Effector CD8-positive, alpha-beta T cell (primary cell): ENCODE data around the gene F10.

Experiments
- DNase-seq: peaks from one replicate; lab custom pipeline; 2025; lab: John Stamatoyannopoulos, UW

The F10 gene

GRCh38 chr13:113117335-113117872 lies 5.2 kb upstream of the F10 start:
- DNase-seq: no peak

- no peak for DNase-seq
Measured at GRCh38 chr13:113117911-113118260, 4.7 kb upstream of the F10 start.

DNA sequence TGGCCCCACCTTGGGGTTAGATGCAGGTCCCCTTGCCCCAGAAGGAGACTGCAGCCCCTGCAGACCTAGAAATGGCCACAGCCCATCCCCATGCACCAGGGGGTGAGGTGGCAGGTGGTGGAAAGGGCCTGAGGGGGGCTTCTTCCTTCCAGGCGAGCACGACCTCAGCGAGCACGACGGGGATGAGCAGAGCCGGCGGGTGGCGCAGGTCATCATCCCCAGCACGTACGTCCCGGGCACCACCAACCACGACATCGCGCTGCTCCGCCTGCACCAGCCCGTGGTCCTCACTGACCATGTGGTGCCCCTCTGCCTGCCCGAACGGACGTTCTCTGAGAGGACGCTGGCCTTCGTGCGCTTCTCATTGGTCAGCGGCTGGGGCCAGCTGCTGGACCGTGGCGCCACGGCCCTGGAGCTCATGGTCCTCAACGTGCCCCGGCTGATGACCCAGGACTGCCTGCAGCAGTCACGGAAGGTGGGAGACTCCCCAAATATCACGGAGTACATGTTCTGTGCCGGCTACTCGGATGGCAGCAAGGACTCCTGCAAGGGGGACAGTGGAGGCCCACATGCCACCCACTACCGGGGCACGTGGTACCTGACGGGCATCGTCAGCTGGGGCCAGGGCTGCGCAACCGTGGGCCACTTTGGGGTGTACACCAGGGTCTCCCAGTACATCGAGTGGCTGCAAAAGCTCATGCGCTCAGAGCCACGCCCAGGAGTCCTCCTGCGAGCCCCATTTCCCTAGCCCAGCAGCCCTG lies 4.2 kb upstream of the F10 start:
- DNase-seq: no peak

- DNase-seq: no peak
Measured at GRCh38 chr13:113119166-113119821, 3.3 kb upstream of the F10 start.

DNA sequence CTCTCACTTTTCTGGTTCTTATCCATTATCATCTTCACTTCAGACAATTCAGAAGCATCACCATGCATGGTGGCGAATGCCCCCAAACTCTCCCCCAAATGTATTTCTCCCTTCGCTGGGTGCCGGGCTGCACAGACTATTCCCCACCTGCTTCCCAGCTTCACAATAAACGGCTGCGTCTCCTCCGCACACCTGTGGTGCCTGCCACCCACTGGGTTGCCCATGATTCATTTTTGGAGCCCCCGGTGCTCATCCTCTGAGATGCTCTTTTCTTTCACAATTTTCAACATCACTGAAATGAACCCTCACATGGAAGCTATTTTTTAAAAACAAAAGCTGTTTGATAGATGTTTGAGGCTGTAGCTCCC lies 2.8 kb upstream of the F10 start:
- no peak for DNase-seq

- no peak for DNase-seq
Measured at GRCh38 chr13:113120300-113121182, 2.1 kb upstream of the F10 start.

DNA sequence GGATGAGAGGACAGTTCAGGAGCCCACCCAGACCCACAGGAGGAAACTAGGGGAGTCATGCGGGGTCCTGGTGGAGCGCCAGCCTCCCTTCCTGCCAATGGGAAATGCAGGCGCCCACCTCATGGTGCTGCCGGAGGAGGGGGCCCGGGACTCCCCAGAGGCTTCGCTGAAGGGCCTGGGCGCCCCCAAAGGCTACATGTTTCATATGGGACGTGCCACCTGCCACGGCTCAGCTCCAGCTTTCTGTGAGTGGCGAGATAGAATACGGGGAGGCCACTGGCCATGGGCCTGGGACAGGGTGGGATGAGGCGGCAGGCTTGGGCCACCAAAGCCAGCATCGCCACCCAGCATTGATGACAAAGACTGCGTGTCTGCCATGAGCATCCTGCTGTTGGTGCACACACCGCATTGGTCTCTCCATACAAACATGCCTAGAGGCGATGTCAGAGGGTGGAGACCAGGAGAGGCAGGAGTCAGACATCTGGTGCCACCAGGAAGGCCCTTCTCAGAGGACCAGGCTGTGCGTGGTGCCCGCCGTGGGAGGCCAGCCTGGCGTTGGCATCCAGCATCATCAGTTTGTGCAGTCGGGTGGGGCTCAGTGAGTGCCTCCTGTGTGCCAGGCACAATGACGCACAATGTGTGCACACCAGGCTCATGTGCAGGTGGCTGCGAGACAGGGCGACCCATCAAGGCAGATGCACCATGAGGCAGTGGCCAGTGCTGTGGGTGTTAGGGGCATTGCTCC lies 1.2 kb upstream of the F10 start:
- no peak for DNase-seq

DNA sequence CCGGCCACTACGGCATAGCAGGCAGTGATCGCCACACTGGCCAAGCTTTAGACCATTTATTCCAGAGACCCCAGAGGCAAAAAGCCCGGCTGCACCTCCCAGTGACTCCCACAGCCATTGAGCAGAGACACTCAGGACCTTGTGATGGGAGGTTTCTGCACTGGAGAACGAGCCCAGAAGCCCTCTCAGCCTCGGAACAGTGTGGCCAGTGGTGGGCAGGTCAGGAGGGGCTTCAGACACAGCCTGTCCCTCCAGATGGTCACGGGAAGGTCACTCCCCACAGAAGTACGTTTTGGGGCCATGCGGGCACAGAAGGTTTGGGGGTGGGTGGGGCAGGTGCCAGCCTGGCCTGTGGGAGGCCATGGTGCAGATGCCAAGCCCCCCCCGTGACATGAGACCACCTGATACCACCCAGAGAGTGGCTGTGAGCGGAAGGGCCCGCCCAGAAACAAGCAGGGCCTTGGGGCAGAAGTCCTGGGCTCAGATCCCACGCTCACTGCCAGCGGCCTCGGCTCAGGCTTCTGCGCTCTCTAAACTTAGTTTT lies 599 bp upstream of the F10 start:
- no peak for DNase-seq

DNA sequence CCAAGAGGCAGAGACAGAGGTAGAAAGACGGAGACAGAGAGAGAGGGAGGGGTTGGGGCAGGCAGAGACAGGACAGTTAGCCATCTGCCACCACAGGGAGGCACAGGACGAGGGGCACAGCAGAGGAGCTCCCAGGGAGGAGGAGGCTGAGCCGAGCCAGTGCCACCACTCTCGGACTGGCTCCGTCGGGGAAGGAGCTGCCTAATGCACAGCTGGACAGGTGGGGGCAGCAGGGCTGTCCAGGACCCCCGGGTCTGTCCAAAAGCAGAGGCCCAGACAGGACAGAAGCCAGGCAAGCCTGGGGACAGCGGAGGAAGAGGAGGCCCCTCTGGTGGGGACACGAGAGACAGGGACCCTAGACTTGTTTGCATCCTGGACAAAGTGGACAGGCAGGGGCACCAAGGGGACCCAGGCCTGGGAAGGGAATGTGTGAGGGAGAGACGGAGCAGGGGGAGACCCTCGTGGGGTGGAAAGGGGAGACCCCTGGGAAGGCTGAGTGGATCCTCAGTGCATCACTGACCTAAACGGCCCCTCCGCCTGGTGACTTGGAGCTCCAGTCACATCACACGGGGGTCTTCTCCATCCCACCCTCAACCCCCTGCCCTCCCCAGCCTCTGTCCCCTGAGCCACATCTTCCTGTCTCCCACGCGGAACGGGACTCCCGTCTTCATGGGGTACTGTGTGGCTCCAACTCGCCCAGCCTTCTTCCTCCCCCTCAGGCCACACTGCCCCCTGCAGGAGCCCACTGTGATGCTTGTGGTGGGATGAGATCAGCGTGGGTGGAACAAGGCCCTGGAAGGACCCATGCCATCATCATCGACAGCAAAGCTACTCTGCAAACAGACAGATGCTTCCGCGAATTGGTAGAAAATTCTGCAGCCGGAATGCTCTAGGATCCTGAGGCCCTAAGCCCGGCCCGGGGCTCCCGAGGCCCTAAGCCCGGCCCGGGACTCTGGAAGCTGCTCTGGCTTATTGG lies 915 bp downstream of the F10 start:
- no peak for DNase-seq

- DNase-seq: no peak
Measured at GRCh38 chr13:113124211-113124970, 1.8 kb downstream of the F10 start.

- DNase-seq: no peak
Measured at GRCh38 chr13:113125506-113126264, 3.1 kb downstream of the F10 start.

- no peak for DNase-seq
Measured at GRCh38 chr13:113126265-113127150, 3.9 kb downstream of the F10 start.

- DNase-seq: no peak
Measured at GRCh38 chr13:113129480-113129879, 6.9 kb downstream of the F10 start.

DNA sequence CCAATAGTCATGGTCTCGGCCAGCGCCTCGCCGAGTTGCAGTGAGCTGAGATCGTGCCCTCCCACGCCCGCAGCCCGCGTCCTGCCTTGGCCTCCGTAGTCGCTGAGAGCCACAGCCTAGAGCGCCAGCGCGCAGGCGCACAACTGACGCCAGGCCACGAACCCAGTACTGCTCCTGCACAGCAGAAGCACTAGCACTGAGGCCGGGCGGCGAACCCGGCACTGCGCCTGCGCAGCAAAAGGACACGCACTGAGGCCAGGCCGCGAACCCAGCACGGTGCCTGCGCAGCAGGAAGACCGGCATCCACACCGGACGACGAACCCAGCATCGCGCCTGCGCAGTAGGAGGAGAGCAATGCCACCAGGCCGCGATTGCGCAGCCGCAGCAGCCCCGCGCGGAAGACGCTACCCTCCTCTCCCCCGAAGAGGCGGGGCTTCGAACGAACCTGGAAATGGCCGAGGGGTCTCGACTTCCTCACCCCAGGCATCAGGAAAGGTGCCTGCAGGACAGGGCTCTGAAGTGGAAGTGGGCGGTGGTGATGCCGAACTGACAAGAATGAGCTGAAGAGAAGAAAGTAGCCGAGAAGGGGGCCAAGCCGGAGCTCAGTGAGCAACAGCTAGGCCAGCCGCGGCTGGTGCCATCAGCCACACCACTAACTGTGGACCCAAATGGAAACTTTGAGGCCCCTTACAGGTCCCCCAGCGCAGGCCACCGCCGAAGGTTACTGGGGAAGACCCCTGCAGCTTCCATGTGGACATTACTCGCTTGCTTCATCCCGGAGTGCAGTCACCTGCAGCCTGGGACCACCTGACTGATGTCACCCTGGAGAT lies 7.5 kb downstream of the F10 start:
- DNase-seq: no peak

GRCh38 chr13:113135281-113135760 lies 12.7 kb downstream of the F10 start:
- no peak for DNase-seq

GRCh38 chr13:113137691-113138298 lies 15.2 kb downstream of the F10 start:
- no peak for DNase-seq
